ENCODE results near the gene CSNK2A3. TPM values are rescaled to one million over a fixed set of nuclear protein-coding genes. Genes with fewer than 3 reads are reported as not detected.

CSNK2A3 gene
- total and polyA plus RNA-seq, 2 donors (not counting 1 experiment from before 2014, with no cell fraction given) = 0.15 to 0.32 TPM

DNA sequence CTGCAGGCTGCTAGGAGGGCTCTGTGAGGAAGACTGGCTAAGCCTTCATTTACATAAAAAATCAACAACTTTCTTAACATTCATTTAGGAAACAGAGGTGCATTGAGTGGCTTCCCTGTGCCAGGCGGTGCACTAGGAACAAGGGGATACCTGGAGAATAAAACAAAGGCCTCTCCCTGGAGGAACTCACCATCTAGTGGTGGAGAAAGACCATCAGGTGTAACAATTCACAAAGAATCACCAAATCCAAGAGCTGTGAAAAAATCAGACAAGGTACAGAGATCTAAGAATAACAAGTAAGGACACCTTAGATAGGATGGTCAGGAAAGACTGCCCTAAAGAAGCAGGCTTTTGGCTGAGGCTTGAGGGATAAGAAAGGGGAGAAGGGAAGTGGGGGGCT is 40.3 kb downstream of the CSNK2A3 start:
- H3K4me3 ChIP-seq (ENCODE audit: control extremely low read depth in 1 of 5, extremely low read depth in 1 of 5, insufficient read depth in 1 of 5, low read depth in 2 of 5, low read length in 4 of 5) = no peak overlapping the region
- H3K4me2 ChIP-seq (replicated peaks; ENCODE audit: low read depth, low read length, poor library complexity, severe bottlenecking) = no peak overlapping the region
- no peak for DNase-seq
- no peak overlapping the region for H3K27ac ChIP-seq (ENCODE audit: low read length in 2 of 2)
- intact Hi-C loops (cut with micrococcal nuclease) = no loop called here
- ChIA-PET POLR2A (no interaction called here), CTCF (no interaction called here)
- no peak overlapping the region for H3K27ac Mint-ChIP-seq
- no peaks in the 10 kb centered on the region for H3K79me2 ChIP-seq (ENCODE audit: control insufficient read depth, insufficient read depth, low read length)
- H3K27me3 ChIP-seq (replicated peaks in 1 of 4; ENCODE audit: control extremely low read depth in 1 of 4, control insufficient read depth in 3 of 4, insufficient read depth in 4 of 4, low read length in 3 of 4) = no peaks in the 10 kb centered on the region
- 100% methylated on average over 1 of the region's 1 CpG for WGBS (ENCODE audit: insufficient coverage)
- no peaks in the 10 kb centered on the region for H3K9me3 Mint-ChIP-seq (ENCODE audit: insufficient read depth)
- H3K27me3 Mint-ChIP-seq = peaks cover 3% of the 10 kb centered on the region
- H3K36me3 ChIP-seq (replicated peaks in 1 of 2; ENCODE audit: control extremely low read depth in 1 of 2, control insufficient read depth in 1 of 2, extremely low read depth in 1 of 2, insufficient read depth in 2 of 2, low read length in 1 of 2) = no peaks in the 10 kb centered on the region
- H4K20me1 ChIP-seq (ENCODE audit: control insufficient read depth, insufficient read depth, low read length, poor library complexity, severe bottlenecking) = no peaks in the 10 kb centered on the region
- ATAC-seq (ENCODE audit: low read depth) = no peak
- no peak overlapping the region for H2AFZ ChIP-seq (ENCODE audit: insufficient read depth, low read depth, low read length, poor library complexity, severe bottlenecking)
- H3K9ac ChIP-seq (ENCODE audit: low read length) = no peak overlapping the region
- peaks cover 4% of the 10 kb centered on the region for H3K4me1 Mint-ChIP-seq
- H3K4me3 Mint-ChIP-seq = no peak overlapping the region
- peaks cover 0 to 7% (median 6%) of the 10 kb centered on the region in 3 donors for H3K9me3 ChIP-seq (ENCODE audit: control extremely low read depth in 1 of 3, control insufficient read depth in 2 of 3, insufficient read depth in 1 of 3, low read length in 2 of 3)
- H3K4me1 ChIP-seq (ENCODE audit: control insufficient read depth in 2 of 2, insufficient read depth in 2 of 2, low read length in 2 of 2) = no peaks in the 10 kb centered on the region
- no peak for TF ChIP-seq CTCF (IDR thresholded peaks at IDR 0.05)
- TF ChIP-seq EZH2 (IDR thresholded peaks at IDR 0.05; ENCODE audit: borderline replicate concordance, insufficient read depth, low read depth, low read length, poor library complexity, severe bottlenecking) = no peak

GRCh38 chr11:11311169-11311568 is 41.9 kb downstream of the CSNK2A3 start:
- ATAC-seq (ENCODE audit: low read depth) (no peak), DNase-seq (no peak)
- Mint-ChIP-seq H3K4me3 (no peak overlapping the region), H3K4me1 (peaks cover 4% of the 10 kb centered on the region), H3K9me3 (ENCODE audit: insufficient read depth) (no peaks in the 10 kb centered on the region), H3K27me3 (no peaks in the 10 kb centered on the region), H3K27ac (no peak overlapping the region)
- CTCF ChIA-PET = interaction anchor here (1.1 kb wide), 1 partner anchor 11 kb away, joined by 4 read pairs; no protein-coding TSS in a partner anchor
- intact Hi-C loops (cut with micrococcal nuclease) = no loop called here
- Histone ChIP-seq H3K4me1 (ENCODE audit: control insufficient read depth in 2 of 2, insufficient read depth in 2 of 2, low read length in 2 of 2) (no peaks in the 10 kb centered on the region), H3K27ac (ENCODE audit: low read length in 2 of 2) (no peak overlapping the region), H3K4me2 (replicated peaks; ENCODE audit: low read depth, low read length, poor library complexity, severe bottlenecking) (no peak overlapping the region), H3K79me2 (ENCODE audit: control insufficient read depth, insufficient read depth, low read length) (no peaks in the 10 kb centered on the region), H4K20me1 (ENCODE audit: control insufficient read depth, insufficient read depth, low read length, poor library complexity, severe bottlenecking) (no peaks in the 10 kb centered on the region), H3K9me3 (ENCODE audit: control extremely low read depth in 1 of 3, control insufficient read depth in 2 of 3, insufficient read depth in 1 of 3, low read length in 2 of 3) (peaks cover 0 to 7% (median 6%) of the 10 kb centered on the region in 3 donors), H3K9ac (ENCODE audit: low read length) (no peak overlapping the region), H2AFZ (ENCODE audit: insufficient read depth, low read depth, low read length, poor library complexity, severe bottlenecking) (no peak overlapping the region), H3K36me3 (replicated peaks in 1 of 2; ENCODE audit: control extremely low read depth in 1 of 2, control insufficient read depth in 1 of 2, extremely low read depth in 1 of 2, insufficient read depth in 2 of 2, low read length in 1 of 2) (no peaks in the 10 kb centered on the region), H3K4me3 (ENCODE audit: control extremely low read depth in 1 of 5, extremely low read depth in 1 of 5, insufficient read depth in 1 of 5, low read depth in 2 of 5, low read length in 4 of 5) (no peak overlapping the region), H3K27me3 (replicated peaks in 1 of 4; ENCODE audit: control extremely low read depth in 1 of 4, control insufficient read depth in 3 of 4, insufficient read depth in 4 of 4, low read length in 3 of 4) (no peaks in the 10 kb centered on the region)
- POLR2A ChIA-PET = no interaction called here
- TF ChIP-seq EZH2 (IDR thresholded peaks at IDR 0.05; ENCODE audit: borderline replicate concordance, insufficient read depth, low read depth, low read length, poor library complexity, severe bottlenecking) = no peak
- TF ChIP-seq CTCF (IDR thresholded peaks at IDR 0.05) = no peak
- whole genome bisulfite sequencing (ENCODE audit: insufficient coverage) = no CpG with 5 or more reads among the region's 3 CpGs

Measured in B cell (primary cell).